Smooth muscle cell (in vitro differentiated cells): ENCODE data around the gene DMD. TPM values are rescaled to one million over a fixed set of nuclear protein-coding genes. Genes with fewer than 3 reads are reported as not detected.

Experiments used
- DNase-seq: peaks from one replicate; lab custom pipeline; 2025; ENCODE audit not compliant: unreplicated experiment; lab: John Stamatoyannopoulos, UW
- H2AFZ ChIP-seq: fragments of 200-600 bp; sonication (generic); 2 replicates; pipeline ENCODE4 v1.6.0; 2016; ENCODE audit warnings: antibody characterized with exemption, low read depth, mild to moderate bottlenecking
- H3F3A ChIP-seq: fragments of 200-600 bp; sonication (generic); 2 replicates; pipeline ENCODE4 v1.6.0; 2017; ENCODE audit warnings: antibody characterized with exemption, low read depth
- H3K27ac ChIP-seq: fragments of 200-600 bp; sonication (generic); 2 replicates; pipeline ENCODE4 v1.5.1; 2016; ENCODE audit warnings: low read depth, mild to moderate bottlenecking
- H3K27me3 ChIP-seq: fragments of 200-600 bp; sonication (generic); 2 replicates; pipeline ENCODE4 v1.6.1; 2016; ENCODE audit warnings: low read depth, mild to moderate bottlenecking
- H3K36me3 ChIP-seq: fragments of 200-600 bp; sonication (generic); 2 replicates; pipeline ENCODE4 v1.5.1; 2016; ENCODE audit warnings: low read depth
- H3K4me1 ChIP-seq: fragments of 200-600 bp; sonication (generic); 2 replicates; pipeline ENCODE4 v1.5.1; 2016; ENCODE audit warnings: low read depth
- H3K4me2 ChIP-seq: fragments of 200-600 bp; sonication (generic); 2 replicates; pipeline ENCODE4 v1.6.0; 2016; ENCODE audit warnings: mild to moderate bottlenecking
- H3K4me3 ChIP-seq: fragments of 200-600 bp; sonication (generic); 2 replicates; pipeline ENCODE4 v1.5.1; 2016; ENCODE audit warnings: mild to moderate bottlenecking
- H3K79me2 ChIP-seq: fragments of 200-600 bp; sonication (generic); 2 replicates; pipeline ENCODE4 v1.6.0; 2016; ENCODE audit warnings: low read depth, mild to moderate bottlenecking
- H3K9ac ChIP-seq: fragments of 200-600 bp; sonication (generic); 2 replicates; pipeline ENCODE4 v1.6.0; 2016; ENCODE audit warnings: low read depth
- H3K9me3 ChIP-seq: fragments of 200-600 bp; sonication (generic); replicated peaks from 2 replicates; pipeline ENCODE4 v1.5.1; 2016; ENCODE audit warnings: low read depth
- H4K20me1 ChIP-seq: fragments of 200-600 bp; sonication (generic); 2 replicates; pipeline ENCODE4 v1.6.0; 2016; ENCODE audit warnings: low read depth
- WGBS: methylation state at CpG from one replicate; pipeline ENCODE4 v1.1.7; 2016; ENCODE audit warnings: low lambda C conversion rate; 5-methylcytosine and 5-hydroxymethylcytosine counted together
- polyA plus RNA-seq: library from polyadenylated mRNA; unstranded; fragments of >200 nt; fragmentation: Nextera tagmentation; extraction: Ambion mirVana; gene quantifications from 2 replicates; pipeline ENCODE4 v1.2.1, GENCODE V29; 2016
- total RNA-seq: library from RNA; depleted of rRNA; stranded (reverse); fragments of >200 nt; gene quantifications from 2 replicates; pipeline ENCODE4 v1.2.3, GENCODE V29; 2014
- TF ChIP-seq, protein P1 (sequence below): fragments of 200-600 bp; sonication (generic); IDR thresholded peaks from 2 replicates; pipeline ENCODE4 v1.5.1; 2017; ENCODE audit warnings: borderline replicate concordance, mild to moderate bottlenecking, antibody characterized with exemption; ENCODE audit not compliant: insufficient read depth, poor library complexity, severe bottlenecking

The DMD gene
- total and polyA plus RNA-seq, 2 experiments from 2014 or later: 12.3 to 12.6 TPM

DNA sequence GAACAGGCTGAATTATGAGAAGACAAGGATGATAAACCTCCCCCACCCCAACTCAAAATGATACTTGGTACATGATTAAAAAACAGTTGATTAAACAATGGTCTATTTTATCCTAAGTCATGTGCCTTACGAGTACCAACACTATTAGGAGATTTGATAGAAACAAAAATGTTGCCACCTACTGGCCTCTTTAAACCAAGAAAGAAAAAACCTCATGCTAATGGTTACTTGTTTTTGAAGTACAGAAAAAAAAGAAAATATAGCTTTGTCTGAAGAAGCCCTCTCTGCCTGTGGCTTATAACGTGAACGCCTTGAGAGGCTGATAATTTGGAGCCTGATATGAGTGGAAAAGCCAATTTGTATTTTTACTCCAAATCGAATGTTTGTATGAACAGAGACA, 538.2 kb downstream of the DMD start:
- Histone ChIP-seq H3K4me1 (no peaks in the 10 kb centered on the region), H3K9me3 (no peaks in the 10 kb centered on the region), H3F3A (no peaks in the 10 kb centered on the region), H3K4me3 (no peak overlapping the region), H3K79me2 (no peaks in the 10 kb centered on the region), H3K27ac (no peak overlapping the region), H3K4me2 (no peak overlapping the region), H3K36me3 (no peaks in the 10 kb centered on the region), H4K20me1 (no peaks in the 10 kb centered on the region), H2AFZ (peak overlapping the region; percentile 14), H3K27me3 (no peaks in the 10 kb centered on the region), H3K9ac (no peak overlapping the region)
- 42% methylated on average over 4 of the region's 4 CpGs for WGBS
- TF ChIP-seq, protein P1, sequence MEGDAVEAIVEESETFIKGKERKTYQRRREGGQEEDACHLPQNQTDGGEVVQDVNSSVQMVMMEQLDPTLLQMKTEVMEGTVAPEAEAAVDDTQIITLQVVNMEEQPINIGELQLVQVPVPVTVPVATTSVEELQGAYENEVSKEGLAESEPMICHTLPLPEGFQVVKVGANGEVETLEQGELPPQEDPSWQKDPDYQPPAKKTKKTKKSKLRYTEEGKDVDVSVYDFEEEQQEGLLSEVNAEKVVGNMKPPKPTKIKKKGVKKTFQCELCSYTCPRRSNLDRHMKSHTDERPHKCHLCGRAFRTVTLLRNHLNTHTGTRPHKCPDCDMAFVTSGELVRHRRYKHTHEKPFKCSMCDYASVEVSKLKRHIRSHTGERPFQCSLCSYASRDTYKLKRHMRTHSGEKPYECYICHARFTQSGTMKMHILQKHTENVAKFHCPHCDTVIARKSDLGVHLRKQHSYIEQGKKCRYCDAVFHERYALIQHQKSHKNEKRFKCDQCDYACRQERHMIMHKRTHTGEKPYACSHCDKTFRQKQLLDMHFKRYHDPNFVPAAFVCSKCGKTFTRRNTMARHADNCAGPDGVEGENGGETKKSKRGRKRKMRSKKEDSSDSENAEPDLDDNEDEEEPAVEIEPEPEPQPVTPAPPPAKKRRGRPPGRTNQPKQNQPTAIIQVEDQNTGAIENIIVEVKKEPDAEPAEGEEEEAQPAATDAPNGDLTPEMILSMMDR: peak; percentile 28
- DNase-seq: no peak

DNA sequence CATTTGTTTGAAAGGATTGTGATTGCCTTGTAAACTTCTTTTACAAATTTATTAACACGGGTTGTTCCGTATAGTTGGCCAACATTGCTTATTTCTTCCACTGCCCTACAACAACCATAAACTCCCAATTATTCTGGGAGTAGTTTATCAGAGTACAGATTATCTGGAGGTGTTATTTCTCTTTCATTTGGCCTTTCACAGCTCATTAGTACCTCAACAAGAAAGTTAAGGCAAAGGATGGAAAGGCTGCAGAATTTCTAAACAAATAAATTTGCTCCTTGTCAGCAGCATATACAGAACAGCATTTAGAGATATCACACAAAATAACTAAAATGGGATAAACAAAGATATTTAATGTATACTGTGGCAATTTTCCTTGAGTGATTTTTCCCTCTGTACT, 548.8 kb downstream of the DMD start:
- Histone ChIP-seq H3K4me3 (no peak overlapping the region), H3K9me3 (no peaks in the 10 kb centered on the region), H2AFZ (no peak overlapping the region), H3K27ac (no peak overlapping the region), H3F3A (no peaks in the 10 kb centered on the region), H3K36me3 (no peaks in the 10 kb centered on the region), H4K20me1 (no peaks in the 10 kb centered on the region), H3K4me2 (no peak overlapping the region), H3K79me2 (no peaks in the 10 kb centered on the region), H3K27me3 (no peaks in the 10 kb centered on the region), H3K9ac (no peak overlapping the region), H3K4me1 (no peaks in the 10 kb centered on the region)
- 93% methylated on average over 2 of the region's 2 CpGs for WGBS
- TF ChIP-seq, protein P1: no peak
- DNase-seq: no peak

DNA sequence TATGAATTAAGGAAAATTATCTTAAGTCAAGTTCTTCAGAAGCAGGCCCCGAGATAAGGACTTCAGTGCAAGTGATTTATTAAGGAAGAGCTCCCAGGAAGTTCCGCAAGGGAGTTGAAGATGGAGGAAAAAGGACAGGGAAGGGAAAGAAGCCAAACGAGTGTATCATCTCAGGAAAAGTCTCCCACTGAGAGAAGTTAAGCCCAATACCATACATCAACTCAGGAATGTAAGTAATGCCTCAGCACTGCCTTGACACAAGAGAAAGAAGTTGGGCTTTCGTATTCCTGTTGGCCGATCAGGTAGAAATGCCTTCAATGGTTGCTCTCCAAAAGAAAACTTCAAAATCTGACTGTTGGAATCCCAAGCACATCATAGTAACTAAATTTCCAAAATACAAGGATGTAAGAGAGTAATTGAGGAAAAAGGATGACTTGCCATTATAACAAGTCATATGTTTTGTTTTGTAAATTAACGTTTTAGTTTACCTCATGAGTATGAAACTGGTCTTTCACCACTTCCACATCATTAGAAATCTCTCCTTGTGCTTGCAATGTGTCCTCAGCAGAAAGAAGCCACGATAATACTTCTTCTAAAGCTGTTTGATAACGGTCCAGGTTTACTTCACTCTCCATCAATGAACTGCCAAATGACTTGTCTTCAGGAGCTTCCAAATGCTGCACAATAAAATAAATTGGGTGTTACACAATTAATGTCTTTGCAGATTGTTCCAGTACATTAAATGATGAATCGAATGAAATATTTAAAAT, 566.7 kb downstream of the DMD start:
- H3F3A ChIP-seq: no peaks in the 10 kb centered on the region
- H3K27me3 ChIP-seq: no peaks in the 10 kb centered on the region
- no peaks in the 10 kb centered on the region for H4K20me1 ChIP-seq
- 78% methylated on average over 9 of the region's 9 CpGs for WGBS
- H3K9me3 ChIP-seq: no peaks in the 10 kb centered on the region
- H3K79me2 ChIP-seq: no peaks in the 10 kb centered on the region
- H3K36me3 ChIP-seq: no peaks in the 10 kb centered on the region
- TF ChIP-seq, protein P1: no peak
- no peak overlapping the region for H2AFZ ChIP-seq
- H3K4me1 ChIP-seq: no peaks in the 10 kb centered on the region
- DNase-seq: no peak
- H3K9ac ChIP-seq: no peak overlapping the region
- H3K4me3 ChIP-seq: no peak overlapping the region
- H3K27ac ChIP-seq: no peak overlapping the region
- H3K4me2 ChIP-seq: no peak overlapping the region

DNA sequence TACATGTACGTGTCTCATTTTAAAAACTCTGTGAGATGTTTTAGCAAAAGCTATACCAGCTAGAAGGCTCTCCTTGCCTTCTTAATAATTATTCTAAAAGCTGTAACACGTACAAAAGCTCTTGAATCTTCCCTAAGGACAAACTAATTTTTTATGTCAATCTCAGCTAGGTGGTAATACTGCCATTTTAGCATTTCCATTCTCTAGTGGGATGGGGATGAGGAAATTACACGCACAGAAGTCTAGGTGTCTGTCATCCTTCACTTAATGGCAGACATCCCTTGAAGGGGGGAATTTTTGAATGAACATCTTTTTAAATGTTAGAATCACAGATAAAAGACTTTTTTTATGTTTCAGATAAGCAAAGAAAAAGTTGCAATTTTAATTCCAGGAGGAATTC, 569.1 kb downstream of the DMD start:
- Histone ChIP-seq H3K27me3 (no peaks in the 10 kb centered on the region), H3K4me1 (no peaks in the 10 kb centered on the region), H3K9me3 (no peaks in the 10 kb centered on the region), H3K4me2 (no peak overlapping the region), H2AFZ (no peak overlapping the region), H3K27ac (no peak overlapping the region), H3K79me2 (no peaks in the 10 kb centered on the region), H3F3A (no peaks in the 10 kb centered on the region), H3K9ac (no peak overlapping the region), H3K4me3 (no peak overlapping the region), H4K20me1 (no peaks in the 10 kb centered on the region), H3K36me3 (no peaks in the 10 kb centered on the region)
- WGBS: 91% methylated on average over 3 of the region's 3 CpGs
- DNase-seq: no peak
- TF ChIP-seq, protein P1: no peak
